GM23338 (cell line): Measurements from ENCODE around the gene AKAP7.

Experiments
- CREB1 ChIP-seq: fragments of 250-450 bp; sonication (Bioruptor Pico); IDR thresholded peaks from 2 replicates; pipeline ENCODE4 v1.5.0; 2020; ENCODE audit warnings: low read depth, mild to moderate bottlenecking, moderate library complexity
- ETS1 ChIP-seq: IDR thresholded peaks from 2 replicates; pipeline ENCODE4 v1.6.1; 2016; ENCODE audit warnings: antibody characterized with exemption
- EZH2 ChIP-seq: fragments of 200-600 bp; sonication (generic); IDR thresholded peaks from one replicate; pipeline ENCODE4 v1.8.0; 2017; ENCODE audit warnings: antibody characterized with exemption, mild to moderate bottlenecking, low read depth; ENCODE audit not compliant: unreplicated experiment
- JUNB ChIP-seq: IDR thresholded peaks from one replicate; pipeline ENCODE4 v1.6.1; 2016; ENCODE audit warnings: antibody characterized with exemption; ENCODE audit not compliant: unreplicated experiment
- POLR2AphosphoS5 ChIP-seq: IDR thresholded peaks from 2 replicates; pipeline ENCODE4 v1.6.1; 2016; ENCODE audit warnings: antibody characterized with exemption, low read depth
- STAT1 ChIP-seq: IDR thresholded peaks from one replicate; pipeline ENCODE4 v1.6.1; 2016; ENCODE audit warnings: antibody characterized with exemption; ENCODE audit not compliant: unreplicated experiment
- TF ChIP-seq, protein P1 (sequence below), 2 experiments: fragments of 200-600 bp in 1 of 2; sonication (generic) in 1 of 2; conservative IDR thresholded peaks; 2 replicates each; pipeline versions ENCODE4 v1.5.1 to v1.6.1; 2016 to 2017; ENCODE audit warnings: antibody characterized with exemption in 2 of 2, low read depth in 2 of 2, mild to moderate bottlenecking in 2 of 2, moderate library complexity in 1 of 2
- TF ChIP-seq, protein P2 (sequence below): IDR thresholded peaks from one replicate; pipeline ENCODE4 v1.6.1; 2018; ENCODE audit warnings: antibody characterized with exemption; ENCODE audit not compliant: unreplicated experiment

GRCh38 chr6:131132360-131132759 is 2.9 kb upstream of the AKAP7 start:
- TF ChIP-seq JUNB (no peak), STAT1 (no peak), CREB1 (CRISPR knock-in tag) (no peak), EZH2 (no peak), ETS1 (no peak), POLR2AphosphoS5 (no peak)
- TF ChIP-seq, protein P1, sequence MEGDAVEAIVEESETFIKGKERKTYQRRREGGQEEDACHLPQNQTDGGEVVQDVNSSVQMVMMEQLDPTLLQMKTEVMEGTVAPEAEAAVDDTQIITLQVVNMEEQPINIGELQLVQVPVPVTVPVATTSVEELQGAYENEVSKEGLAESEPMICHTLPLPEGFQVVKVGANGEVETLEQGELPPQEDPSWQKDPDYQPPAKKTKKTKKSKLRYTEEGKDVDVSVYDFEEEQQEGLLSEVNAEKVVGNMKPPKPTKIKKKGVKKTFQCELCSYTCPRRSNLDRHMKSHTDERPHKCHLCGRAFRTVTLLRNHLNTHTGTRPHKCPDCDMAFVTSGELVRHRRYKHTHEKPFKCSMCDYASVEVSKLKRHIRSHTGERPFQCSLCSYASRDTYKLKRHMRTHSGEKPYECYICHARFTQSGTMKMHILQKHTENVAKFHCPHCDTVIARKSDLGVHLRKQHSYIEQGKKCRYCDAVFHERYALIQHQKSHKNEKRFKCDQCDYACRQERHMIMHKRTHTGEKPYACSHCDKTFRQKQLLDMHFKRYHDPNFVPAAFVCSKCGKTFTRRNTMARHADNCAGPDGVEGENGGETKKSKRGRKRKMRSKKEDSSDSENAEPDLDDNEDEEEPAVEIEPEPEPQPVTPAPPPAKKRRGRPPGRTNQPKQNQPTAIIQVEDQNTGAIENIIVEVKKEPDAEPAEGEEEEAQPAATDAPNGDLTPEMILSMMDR (conservative IDR thresholded peaks at IDR 0.05; ENCODE audit: low read depth in 2 of 2), result no peak
- TF ChIP-seq, protein P2, sequence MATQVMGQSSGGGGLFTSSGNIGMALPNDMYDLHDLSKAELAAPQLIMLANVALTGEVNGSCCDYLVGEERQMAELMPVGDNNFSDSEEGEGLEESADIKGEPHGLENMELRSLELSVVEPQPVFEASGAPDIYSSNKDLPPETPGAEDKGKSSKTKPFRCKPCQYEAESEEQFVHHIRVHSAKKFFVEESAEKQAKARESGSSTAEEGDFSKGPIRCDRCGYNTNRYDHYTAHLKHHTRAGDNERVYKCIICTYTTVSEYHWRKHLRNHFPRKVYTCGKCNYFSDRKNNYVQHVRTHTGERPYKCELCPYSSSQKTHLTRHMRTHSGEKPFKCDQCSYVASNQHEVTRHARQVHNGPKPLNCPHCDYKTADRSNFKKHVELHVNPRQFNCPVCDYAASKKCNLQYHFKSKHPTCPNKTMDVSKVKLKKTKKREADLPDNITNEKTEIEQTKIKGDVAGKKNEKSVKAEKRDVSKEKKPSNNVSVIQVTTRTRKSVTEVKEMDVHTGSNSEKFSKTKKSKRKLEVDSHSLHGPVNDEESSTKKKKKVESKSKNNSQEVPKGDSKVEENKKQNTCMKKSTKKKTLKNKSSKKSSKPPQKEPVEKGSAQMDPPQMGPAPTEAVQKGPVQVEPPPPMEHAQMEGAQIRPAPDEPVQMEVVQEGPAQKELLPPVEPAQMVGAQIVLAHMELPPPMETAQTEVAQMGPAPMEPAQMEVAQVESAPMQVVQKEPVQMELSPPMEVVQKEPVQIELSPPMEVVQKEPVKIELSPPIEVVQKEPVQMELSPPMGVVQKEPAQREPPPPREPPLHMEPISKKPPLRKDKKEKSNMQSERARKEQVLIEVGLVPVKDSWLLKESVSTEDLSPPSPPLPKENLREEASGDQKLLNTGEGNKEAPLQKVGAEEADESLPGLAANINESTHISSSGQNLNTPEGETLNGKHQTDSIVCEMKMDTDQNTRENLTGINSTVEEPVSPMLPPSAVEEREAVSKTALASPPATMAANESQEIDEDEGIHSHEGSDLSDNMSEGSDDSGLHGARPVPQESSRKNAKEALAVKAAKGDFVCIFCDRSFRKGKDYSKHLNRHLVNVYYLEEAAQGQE, result no peak
